ENCODE results near the gene MLYCD.
"Not testable (repeated sequence)": the region's sequence is repeated elsewhere in the genome, so short reads cannot be mapped to it uniquely, and the experiment has no call there.

The MLYCD gene

GRCh38 chr16:83948914-83949723 is 50.2 kb downstream of the MLYCD start:
- Histone ChIP-seq H3K4me3 (ENCODE audit: low read depth, low read length, poor library complexity, severe bottlenecking) (no peak overlapping the region), H3K79me2 (ENCODE audit: insufficient read depth, low read length) (no peaks in the 10 kb centered on the region), H2AFZ (ENCODE audit: low read length) (no peak overlapping the region), H3F3A (ENCODE audit: insufficient read depth, low read length) (no peaks in the 10 kb centered on the region), H3K4me2 (ENCODE audit: low read length) (no peak overlapping the region), H3K9ac (ENCODE audit: low read length) (no peak overlapping the region), H3K9me2 (ENCODE audit: low read depth, low read length) (no peaks in the 10 kb centered on the region), H3K4me1 (ENCODE audit: insufficient read depth, low read length, severe bottlenecking) (peaks cover 3% of the 10 kb centered on the region), H4K20me1 (ENCODE audit: insufficient read depth, low read length) (no peaks in the 10 kb centered on the region), H3K27me3 (ENCODE audit: insufficient read depth, low read length) (no peaks in the 10 kb centered on the region), H3K9me3 (ENCODE audit: low read length) (no peaks in the 10 kb centered on the region), H3K36me3 (ENCODE audit: insufficient read depth, low read length) (no peaks in the 10 kb centered on the region), H3K27ac (ENCODE audit: low read depth, low read length, poor library complexity, severe bottlenecking) (no peak overlapping the region)
- TF ChIP-seq CTCF (IDR thresholded peaks at IDR 0.05; ENCODE audit: low read length): no peak
- TF ChIP-seq EZH2 (IDR thresholded peaks at IDR 0.05; ENCODE audit: borderline replicate concordance, low read length): no peak

- H3K27me3 ChIP-seq (ENCODE audit: insufficient read depth, low read length): no peaks in the 10 kb centered on the region
- H3K79me2 ChIP-seq (ENCODE audit: insufficient read depth, low read length): no peaks in the 10 kb centered on the region
- H3K27ac ChIP-seq (ENCODE audit: low read depth, low read length, poor library complexity, severe bottlenecking): no peak overlapping the region
- no peak overlapping the region for H2AFZ ChIP-seq (ENCODE audit: low read length)
- no peak overlapping the region for H3K4me3 ChIP-seq (ENCODE audit: low read depth, low read length, poor library complexity, severe bottlenecking)
- no peaks in the 10 kb centered on the region for H3K9me3 ChIP-seq (ENCODE audit: low read length)
- H3F3A ChIP-seq (ENCODE audit: insufficient read depth, low read length): no peaks in the 10 kb centered on the region
- H3K36me3 ChIP-seq (ENCODE audit: insufficient read depth, low read length): no peaks in the 10 kb centered on the region
- TF ChIP-seq EZH2 (IDR thresholded peaks at IDR 0.05; ENCODE audit: borderline replicate concordance, low read length): no peak
- H3K4me1 ChIP-seq (ENCODE audit: insufficient read depth, low read length, severe bottlenecking): peaks cover 3% of the 10 kb centered on the region
- no peaks in the 10 kb centered on the region for H4K20me1 ChIP-seq (ENCODE audit: insufficient read depth, low read length)
- no peak overlapping the region for H3K9ac ChIP-seq (ENCODE audit: low read length)
- H3K4me2 ChIP-seq (ENCODE audit: low read length): no peak overlapping the region
- H3K9me2 ChIP-seq (ENCODE audit: low read depth, low read length): no peaks in the 10 kb centered on the region
These were observed 50.7 kb downstream of the MLYCD start for GRCh38 chr16:83949724-83950001.

- H3K4me1 ChIP-seq (ENCODE audit: insufficient read depth, low read length, severe bottlenecking); H3F3A ChIP-seq (ENCODE audit: insufficient read depth, low read length); H3K36me3 ChIP-seq (ENCODE audit: insufficient read depth, low read length); H3K27ac ChIP-seq (ENCODE audit: low read depth, low read length, poor library complexity, severe bottlenecking); H3K79me2 ChIP-seq (ENCODE audit: insufficient read depth, low read length); H3K9me2 ChIP-seq (ENCODE audit: low read depth, low read length); H3K4me2 ChIP-seq (ENCODE audit: low read length); H3K4me3 ChIP-seq (ENCODE audit: low read depth, low read length, poor library complexity, severe bottlenecking); H2AFZ ChIP-seq (ENCODE audit: low read length); H4K20me1 ChIP-seq (ENCODE audit: insufficient read depth, low read length); H3K27me3 ChIP-seq (ENCODE audit: insufficient read depth, low read length); H3K9ac ChIP-seq (ENCODE audit: low read length); H3K9me3 ChIP-seq (ENCODE audit: low read length): not testable (repeated sequence)
These were observed 52.0 kb downstream of the MLYCD start for GRCh38 chr16:83950862-83951399.

GRCh38 chr16:83951544-83951943 is 52.6 kb downstream of the MLYCD start:
- Histone ChIP-seq H3K79me2 (ENCODE audit: insufficient read depth, low read length) (no peaks in the 10 kb centered on the region), H3K4me3 (ENCODE audit: low read depth, low read length, poor library complexity, severe bottlenecking) (no peak overlapping the region), H3K4me2 (ENCODE audit: low read length) (no peak overlapping the region), H3K27ac (ENCODE audit: low read depth, low read length, poor library complexity, severe bottlenecking) (no peak overlapping the region), H3K36me3 (ENCODE audit: insufficient read depth, low read length) (no peaks in the 10 kb centered on the region), H3K4me1 (ENCODE audit: insufficient read depth, low read length, severe bottlenecking) (peaks cover 3% of the 10 kb centered on the region), H3K9me2 (ENCODE audit: low read depth, low read length) (no peaks in the 10 kb centered on the region), H4K20me1 (ENCODE audit: insufficient read depth, low read length) (no peaks in the 10 kb centered on the region), H3K9ac (ENCODE audit: low read length) (no peak overlapping the region), H3K27me3 (ENCODE audit: insufficient read depth, low read length) (no peaks in the 10 kb centered on the region), H3F3A (ENCODE audit: insufficient read depth, low read length) (no peaks in the 10 kb centered on the region), H3K9me3 (ENCODE audit: low read length) (no peaks in the 10 kb centered on the region), H2AFZ (ENCODE audit: low read length) (no peak overlapping the region)
- TF ChIP-seq EZH2 (IDR thresholded peaks at IDR 0.05; ENCODE audit: borderline replicate concordance, low read length) (no peak), CTCF (IDR thresholded peaks at IDR 0.05; ENCODE audit: low read length) (no peak)
